AG04449 (cell line): Measurements from ENCODE around the gene BRD3OS.

Source experiments
- CTCF ChIA-PET: fragments of 350-600 bp; formaldehyde crosslinking; extraction: SDS; loops from one replicate; lab custom pipeline; 2021; ENCODE audit warnings: antibody characterized with exemption; lab: Yijun Ruan, JAX
- POLR2A ChIA-PET: fragments of 400-600, 350-600 bp; formaldehyde crosslinking; extraction: SDS; loops from one replicate; lab custom pipeline; 2020; ENCODE audit warnings: antibody characterized with exemption, inconsistent platforms; lab: Yijun Ruan, JAX
- DNase-seq: peaks from one replicate; pipeline ENCODE4 v3.0.0-alpha.2; 2010; ENCODE audit warnings: low read depth, low spot score
- H3K4me3 ChIP-seq: 2 replicates; pipeline ENCODE4 v1.5.1; 2011; ENCODE audit warnings: low read depth, mild to moderate bottlenecking, control low read depth, low read length
- TF ChIP-seq, protein P1 (sequence below): IDR thresholded peaks from one replicate; pipeline ENCODE4 v1.5.1; 2011; ENCODE audit warnings: mild to moderate bottlenecking, moderate library complexity, low read length, control low read depth, inconsistent platforms; ENCODE audit not compliant: insufficient read depth; ENCODE audit errors: missing control alignments

The BRD3OS gene

GRCh38 chr9:134028575-134029247 is 3.4 kb downstream of the BRD3OS start:
- CTCF ChIA-PET: interaction anchor here (4.2 kb wide), 1 partner anchor 246 kb away, joined by 22 read pairs; no protein-coding TSS in a partner anchor
- no peak overlapping the region for H3K4me3 ChIP-seq
- TF ChIP-seq, protein P1, sequence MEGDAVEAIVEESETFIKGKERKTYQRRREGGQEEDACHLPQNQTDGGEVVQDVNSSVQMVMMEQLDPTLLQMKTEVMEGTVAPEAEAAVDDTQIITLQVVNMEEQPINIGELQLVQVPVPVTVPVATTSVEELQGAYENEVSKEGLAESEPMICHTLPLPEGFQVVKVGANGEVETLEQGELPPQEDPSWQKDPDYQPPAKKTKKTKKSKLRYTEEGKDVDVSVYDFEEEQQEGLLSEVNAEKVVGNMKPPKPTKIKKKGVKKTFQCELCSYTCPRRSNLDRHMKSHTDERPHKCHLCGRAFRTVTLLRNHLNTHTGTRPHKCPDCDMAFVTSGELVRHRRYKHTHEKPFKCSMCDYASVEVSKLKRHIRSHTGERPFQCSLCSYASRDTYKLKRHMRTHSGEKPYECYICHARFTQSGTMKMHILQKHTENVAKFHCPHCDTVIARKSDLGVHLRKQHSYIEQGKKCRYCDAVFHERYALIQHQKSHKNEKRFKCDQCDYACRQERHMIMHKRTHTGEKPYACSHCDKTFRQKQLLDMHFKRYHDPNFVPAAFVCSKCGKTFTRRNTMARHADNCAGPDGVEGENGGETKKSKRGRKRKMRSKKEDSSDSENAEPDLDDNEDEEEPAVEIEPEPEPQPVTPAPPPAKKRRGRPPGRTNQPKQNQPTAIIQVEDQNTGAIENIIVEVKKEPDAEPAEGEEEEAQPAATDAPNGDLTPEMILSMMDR: no peak
- POLR2A ChIA-PET: no interaction called here
- DNase-seq: no peak

DNA sequence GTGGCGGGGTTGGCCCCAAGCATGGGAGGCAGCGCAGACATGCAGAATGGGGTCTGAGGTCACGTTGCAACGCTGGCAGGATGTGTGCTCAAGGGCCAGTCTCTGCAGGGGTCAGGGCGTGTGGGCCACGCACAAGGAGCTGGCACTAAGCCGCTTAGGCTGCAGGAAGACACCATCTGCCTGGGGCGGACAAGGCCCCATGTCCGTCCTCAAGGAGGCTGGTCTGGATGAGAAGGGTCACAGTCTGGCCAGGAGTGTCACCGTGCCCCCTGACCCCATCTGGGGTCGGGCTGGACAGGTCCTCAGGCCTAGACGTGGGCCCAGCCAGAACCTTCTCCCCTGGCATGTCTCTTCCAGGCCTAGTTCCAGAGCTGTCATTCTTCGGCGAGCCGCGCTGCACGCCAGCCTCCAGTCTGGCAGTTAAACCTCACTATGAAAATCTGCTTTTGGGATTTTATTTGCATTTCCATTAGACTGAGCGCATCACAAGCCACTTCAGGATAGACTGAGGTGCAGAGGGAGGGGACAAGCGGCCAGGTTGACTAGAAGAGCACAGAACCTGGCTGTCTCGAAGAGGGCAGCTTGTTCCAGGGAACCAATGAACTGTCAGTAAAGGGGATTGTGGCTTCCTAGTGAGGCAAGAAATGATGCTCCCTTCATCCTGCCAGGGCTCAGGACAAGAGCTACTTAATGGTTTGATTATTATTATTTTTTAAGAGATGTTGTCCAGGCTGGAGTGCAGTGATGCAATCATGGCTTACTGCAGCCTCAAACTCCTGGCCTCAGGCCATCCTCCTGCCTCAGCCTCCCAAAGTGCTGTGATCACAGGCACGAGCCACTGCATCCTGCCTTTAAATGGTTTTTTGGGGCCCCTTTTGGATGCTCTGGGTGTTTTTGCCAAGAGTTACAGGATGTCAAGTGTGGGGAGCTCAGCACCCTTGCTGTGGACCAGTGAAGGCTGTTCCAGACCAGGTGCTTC is 4.3 kb downstream of the BRD3OS start:
- DNase-seq: no peak
- POLR2A ChIA-PET: no interaction called here
- TF ChIP-seq, protein P1: no peak
- CTCF ChIA-PET: no interaction called here
- H3K4me3 ChIP-seq: no peak overlapping the region

DNA sequence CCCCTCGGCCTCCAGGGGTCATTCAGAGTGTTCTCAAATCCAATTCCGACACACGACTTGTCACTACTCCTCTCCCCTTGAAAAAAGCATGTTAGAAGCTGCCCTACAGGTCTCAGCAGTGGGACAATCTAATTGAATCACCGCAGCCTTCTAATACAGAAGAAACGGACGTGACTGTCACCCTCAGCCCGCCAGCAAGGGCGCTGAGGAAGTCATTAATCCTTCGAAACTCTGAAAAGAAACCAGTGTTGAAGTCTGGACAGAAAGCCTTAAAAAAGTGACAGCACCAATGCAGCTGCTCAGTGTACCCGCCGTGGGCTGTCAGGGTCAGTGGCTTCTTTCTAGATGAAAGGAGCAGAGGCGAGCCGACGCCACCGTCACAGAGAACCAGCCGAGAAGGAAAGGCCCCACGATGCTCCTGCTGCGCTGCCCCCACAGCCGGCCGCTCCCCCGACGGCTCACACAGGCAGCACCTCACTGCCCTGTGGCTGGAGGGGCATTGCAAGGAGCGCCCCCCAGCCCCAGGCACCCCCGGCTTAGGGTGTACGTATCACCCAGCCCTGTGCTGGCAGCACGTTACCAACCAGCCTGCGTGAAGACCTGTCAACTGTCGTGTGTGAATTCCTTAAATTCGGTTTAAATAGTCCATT is 5.7 kb downstream of the BRD3OS start:
- TF ChIP-seq, protein P1: no peak
- H3K4me3 ChIP-seq: no peak overlapping the region
- no peak for DNase-seq
- POLR2A ChIA-PET: no interaction called here
- CTCF ChIA-PET: no interaction called here

GRCh38 chr9:134031783-134032182 is 6.5 kb downstream of the BRD3OS start:
- TF ChIP-seq, protein P1: no peak
- POLR2A ChIA-PET: no interaction called here
- CTCF ChIA-PET: no interaction called here
- no peak for DNase-seq
- H3K4me3 ChIP-seq: no peak overlapping the region

GRCh38 chr9:134032456-134033222 is 7.4 kb downstream of the BRD3OS start:
- CTCF ChIA-PET: no interaction called here
- no peak overlapping the region for H3K4me3 ChIP-seq
- POLR2A ChIA-PET: no interaction called here
- DNase-seq: no peak
- TF ChIP-seq, protein P1: no peak
